ENCODE measurements around the gene GLYR1. TPM values are rescaled to one million over a fixed set of nuclear protein-coding genes. Genes with fewer than 3 reads are reported as not detected.
A peak's percentile ranks its signal among the peaks of the same experiment; 100 is the strongest.

Gene GLYR1
- total and polyA plus RNA-seq, 2 of the 4 experiments (the other 2 are of a cell fraction): 26.0 to 54.2 TPM

GRCh38 chr16:4891886-4892216 is 44.8 kb upstream of the GLYR1 start:
- Histone ChIP-seq H2AK9ac (replicated peaks; ENCODE audit: low read depth, low read length, poor library complexity) (peak overlapping the region; percentile 63), H2BK15ac (ENCODE audit: low read depth, low read length) (no peak overlapping the region), H3K4ac (ENCODE audit: low read depth, low read length) (no peak overlapping the region), H3K27me3 (ENCODE audit: control insufficient read depth, insufficient read depth, low read length) (no peaks in the 10 kb centered on the region), H3K79me1 (ENCODE audit: low read depth in 1 of 2, low read length in 2 of 2) (no peaks in the 10 kb centered on the region), H3K9me1 (ENCODE audit: insufficient read depth, low read length) (peaks cover 2% of the 10 kb centered on the region; the same call in 1 of the 2 replicates), H3K36me3 (ENCODE audit: control insufficient read depth, insufficient read depth, low read length) (peaks cover 8% of the 10 kb centered on the region; the same call in 1 of the 2 replicates), H2AK5ac (ENCODE audit: low read depth, low read length) (no peak overlapping the region), H3K18ac (ENCODE audit: low read depth, low read length) (no peak overlapping the region), H4K8ac (ENCODE audit: low read depth in 2 of 2, low read length in 2 of 2) (no peak overlapping the region), H4K5ac (ENCODE audit: low read depth, low read length) (no peak overlapping the region), H3K14ac (replicated peaks; ENCODE audit: low read depth, low read length) (no peak overlapping the region), H3K4me2 (ENCODE audit: low read depth, low read length) (no peak overlapping the region), H3K56ac (ENCODE audit: extremely low read depth, insufficient read depth, low read length) (no peak overlapping the region), H4K20me1 (ENCODE audit: insufficient read depth, low read length) (no peaks in the 10 kb centered on the region; the same call in 1 of the 2 replicates), H2BK20ac (ENCODE audit: low read depth, low read length) (no peak overlapping the region), H3K4me1 (ENCODE audit: control insufficient read depth, insufficient read depth, low read length) (peaks cover 8% of the 10 kb centered on the region), H3K23ac (ENCODE audit: low read depth, low read length) (no peak overlapping the region), H2BK5ac (ENCODE audit: low read depth, low read length, poor library complexity, severe bottlenecking) (no peak overlapping the region), H3K9me3 (ENCODE audit: control insufficient read depth, insufficient read depth, low read length) (no peaks in the 10 kb centered on the region), H3K4me3 (ENCODE audit: insufficient read depth, low read depth, low read length) (no peak overlapping the region), H2BK120ac (ENCODE audit: low read depth, low read length) (no peak overlapping the region), H2AFZ (replicated peaks; ENCODE audit: low read length, poor library complexity) (peak overlapping the region; percentile 62), H3K9ac (ENCODE audit: low read depth, low read length) (no peak overlapping the region), H4K91ac (ENCODE audit: insufficient read depth, low read depth, low read length) (no peak overlapping the region), H3K27ac (ENCODE audit: insufficient read depth, low read length) (no peak overlapping the region)
- dilution Hi-C loops (cut with HindIII; ENCODE audit: low sequenced_read_pairs, unreplicated experiment) (no loop called here), intact Hi-C loops (cut with micrococcal nuclease) (loop anchor here (2.0 kb wide), 1 partner anchor 55 kb away; no protein-coding TSS in a partner anchor), in situ Hi-C loops (cut with MboI; ENCODE audit: low sequenced_read_pairs) (no loop called here)
- no peak for DNase-seq
- CTCF ChIA-PET: interaction anchor here (0.7 kb wide), 1 partner anchor 28 kb away, joined by 3 read pairs; no protein-coding TSS in a partner anchor
- ATAC-seq (ENCODE audit: low read depth): peak; percentile 5; the same call in 1 of the 2 replicates
- POLR2A ChIA-PET (ENCODE audit: unreplicated experiment): no interaction called here
- WGBS, 2 experiments (ENCODE audit: extremely low coverage in 2 of 2, insufficient read length in 1 of 2): 78% methylated on average over 8 of the region's 12 CpGs; no CpG with 5 or more reads in 1 of the 2 experiments
- no TSS peak for BruUV-seq (replicated peaks)
- no peak for TF ChIP-seq FOS (IDR thresholded peaks at IDR 0.05; ENCODE audit: low read depth, low read length)
- no peak for TF ChIP-seq BHLHE40 (IDR thresholded peaks at IDR 0.05; ENCODE audit: low read depth, low read length)
- TF ChIP-seq ELK1 (IDR thresholded peaks at IDR 0.05; ENCODE audit: borderline replicate concordance, low read depth, low read length): no peak
- TF ChIP-seq CTCF (conservative IDR thresholded peaks at IDR 0.05; ENCODE audit: low read depth, low read length): no peak
- no peak for TF ChIP-seq CHD1 (IDR thresholded peaks at IDR 0.05; ENCODE audit: low read depth, low read length)
- no peak for TF ChIP-seq MAZ (IDR thresholded peaks at IDR 0.05; ENCODE audit: borderline replicate concordance, low read depth, low read length)
- TF ChIP-seq RAD21 (IDR thresholded peaks at IDR 0.05; ENCODE audit: low read length): no peak
- TF ChIP-seq CEBPB (IDR thresholded peaks at IDR 0.05; ENCODE audit: low read depth, low read length): no peak
- TF ChIP-seq NFE2L2 (IDR thresholded peaks at IDR 0.05; ENCODE audit: low read depth, low read length): no peak
- TF ChIP-seq RCOR1 (IDR thresholded peaks at IDR 0.05; ENCODE audit: insufficient replicate concordance, low read length): no peak
- no peak for TF ChIP-seq SMC3 (IDR thresholded peaks at IDR 0.05; ENCODE audit: low read depth, low read length)
- TF ChIP-seq MAFK (IDR thresholded peaks at IDR 0.05; ENCODE audit: low read depth, low read length): no peak
- no peak for TF ChIP-seq RFX5 (IDR thresholded peaks at IDR 0.05; ENCODE audit: low read depth, low read length)
- no peak for TF ChIP-seq POLR2A (IDR thresholded peaks at IDR 0.05; ENCODE audit: low read depth, low read length)
- no peak for TF ChIP-seq MXI1 (IDR thresholded peaks at IDR 0.05; ENCODE audit: borderline replicate concordance, low read depth, low read length)
- TF ChIP-seq USF2 (IDR thresholded peaks at IDR 0.05; ENCODE audit: low read depth, low read length): no peak
